ENCODE data around the gene UNC5CL. TPM values are rescaled to one million over a fixed set of nuclear protein-coding genes. Genes with fewer than 3 reads are reported as not detected.

UNC5CL gene
- total RNA-seq, 3 donors from 2014 or later (not counting 1 experiment from before 2014, with no cell fraction given): 2.1 to 5.3 (median 4.4) TPM

DNA sequence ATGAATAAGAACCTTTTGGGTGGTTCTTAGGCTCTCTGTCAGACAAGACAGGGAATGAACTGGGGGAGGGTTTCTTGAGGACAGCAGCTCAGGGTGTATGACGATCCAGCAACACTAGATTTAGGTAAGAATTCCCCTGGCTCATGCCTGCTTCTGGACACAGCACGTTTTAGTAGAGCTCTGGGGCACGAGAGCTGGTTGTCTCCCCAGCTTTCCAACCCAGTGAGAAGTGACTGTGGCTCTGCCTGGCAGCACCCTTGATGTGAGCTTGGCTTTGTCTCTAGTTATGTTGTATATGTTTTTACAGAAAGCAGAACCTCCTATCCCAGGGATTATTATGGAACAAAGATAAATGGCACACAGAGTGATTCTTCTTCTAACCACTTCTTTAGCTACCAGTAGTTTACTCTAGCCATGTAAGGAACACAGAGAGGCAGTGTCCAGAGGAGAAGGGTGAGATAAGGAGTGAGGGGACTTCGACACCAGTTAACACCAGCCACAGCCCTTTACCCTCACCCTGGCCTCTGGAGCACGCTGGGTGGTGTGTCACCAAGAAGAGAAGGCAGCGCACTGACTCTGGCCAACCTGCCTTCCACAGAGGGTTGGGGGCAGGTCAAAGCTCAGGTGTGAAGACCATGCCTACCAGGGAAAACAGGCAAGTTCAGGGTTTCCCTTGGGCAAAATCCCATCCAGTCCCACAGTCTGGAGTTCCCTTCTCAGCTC, 17.9 kb upstream of the UNC5CL start:
- no peak for ATAC-seq
- Mint-ChIP-seq H3K27ac (peak overlapping the region in 1 of 2 donors; percentile 88), H3K4me1 (peaks cover 26 to 30% of the 10 kb centered on the region in 2 donors), H3K4me3 (no peak overlapping the region), H3K9me3 (no peaks in the 10 kb centered on the region), H3K27me3 (ENCODE audit: low read depth in 2 of 2) (no peaks in the 10 kb centered on the region), H3K36me3 (no peaks in the 10 kb centered on the region)
- Histone ChIP-seq H3K27ac (ENCODE audit: low read length) (no peak overlapping the region), H3K36me3 (ENCODE audit: control insufficient read depth, insufficient read depth, low read length) (peaks cover 8% of the 10 kb centered on the region), H3K9me3 (ENCODE audit: control insufficient read depth, insufficient read depth, low read length) (no peaks in the 10 kb centered on the region), H3K4me3 (ENCODE audit: low read length) (no peak overlapping the region), H3K27me3 (ENCODE audit: control insufficient read depth, insufficient read depth, low read length) (no peaks in the 10 kb centered on the region), H3K4me1 (ENCODE audit: control insufficient read depth, insufficient read depth, low read length) (peaks cover 14% of the 10 kb centered on the region)
- WGBS (ENCODE audit: insufficient coverage): 92% methylated on average over 5 of the region's 6 CpGs
- TF ChIP-seq, protein P1, sequence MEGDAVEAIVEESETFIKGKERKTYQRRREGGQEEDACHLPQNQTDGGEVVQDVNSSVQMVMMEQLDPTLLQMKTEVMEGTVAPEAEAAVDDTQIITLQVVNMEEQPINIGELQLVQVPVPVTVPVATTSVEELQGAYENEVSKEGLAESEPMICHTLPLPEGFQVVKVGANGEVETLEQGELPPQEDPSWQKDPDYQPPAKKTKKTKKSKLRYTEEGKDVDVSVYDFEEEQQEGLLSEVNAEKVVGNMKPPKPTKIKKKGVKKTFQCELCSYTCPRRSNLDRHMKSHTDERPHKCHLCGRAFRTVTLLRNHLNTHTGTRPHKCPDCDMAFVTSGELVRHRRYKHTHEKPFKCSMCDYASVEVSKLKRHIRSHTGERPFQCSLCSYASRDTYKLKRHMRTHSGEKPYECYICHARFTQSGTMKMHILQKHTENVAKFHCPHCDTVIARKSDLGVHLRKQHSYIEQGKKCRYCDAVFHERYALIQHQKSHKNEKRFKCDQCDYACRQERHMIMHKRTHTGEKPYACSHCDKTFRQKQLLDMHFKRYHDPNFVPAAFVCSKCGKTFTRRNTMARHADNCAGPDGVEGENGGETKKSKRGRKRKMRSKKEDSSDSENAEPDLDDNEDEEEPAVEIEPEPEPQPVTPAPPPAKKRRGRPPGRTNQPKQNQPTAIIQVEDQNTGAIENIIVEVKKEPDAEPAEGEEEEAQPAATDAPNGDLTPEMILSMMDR (IDR thresholded peaks at IDR 0.05): no peak
- DNase-seq: no peak
- intact Hi-C loops (cut with micrococcal nuclease): no loop called here

DNA sequence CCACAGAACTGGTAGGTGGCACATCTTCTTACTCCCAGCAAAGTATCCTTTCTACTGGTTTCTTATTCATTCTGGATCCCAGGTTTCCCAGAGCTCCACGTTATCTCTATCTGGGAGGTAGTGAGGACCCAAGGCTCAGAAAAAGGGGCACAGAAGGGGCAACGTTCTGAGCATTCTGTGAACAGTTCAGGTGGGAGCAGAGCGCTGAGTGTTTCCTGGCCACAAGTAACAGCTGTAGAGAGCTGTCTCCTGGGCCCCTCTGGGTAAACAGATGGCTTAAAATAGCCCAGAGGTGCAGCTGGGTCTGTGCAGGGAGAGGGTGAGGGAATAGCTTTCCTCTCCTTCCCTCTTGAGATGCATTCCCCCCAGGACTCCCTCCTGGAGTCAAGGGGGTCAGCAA, 16.1 kb upstream of the UNC5CL start:
- ATAC-seq: no peak
- Histone ChIP-seq H3K27ac (ENCODE audit: low read length) (no peak overlapping the region), H3K9me3 (ENCODE audit: control insufficient read depth, insufficient read depth, low read length) (no peaks in the 10 kb centered on the region), H3K27me3 (ENCODE audit: control insufficient read depth, insufficient read depth, low read length) (no peaks in the 10 kb centered on the region), H3K36me3 (ENCODE audit: control insufficient read depth, insufficient read depth, low read length) (peaks cover 2% of the 10 kb centered on the region), H3K4me1 (ENCODE audit: control insufficient read depth, insufficient read depth, low read length) (peaks cover 21% of the 10 kb centered on the region), H3K4me3 (ENCODE audit: low read length) (no peak overlapping the region)
- Mint-ChIP-seq H3K9me3 (no peaks in the 10 kb centered on the region), H3K4me1 (peaks cover 30 to 36% of the 10 kb centered on the region in 2 donors), H3K27ac (no peak overlapping the region), H3K27me3 (ENCODE audit: low read depth in 2 of 2) (no peaks in the 10 kb centered on the region), H3K36me3 (no peaks in the 10 kb centered on the region), H3K4me3 (no peak overlapping the region)
- TF ChIP-seq, protein P1 (IDR thresholded peaks at IDR 0.05): no peak
- WGBS (ENCODE audit: insufficient coverage): 39% methylated on average over 3 of the region's 3 CpGs
- intact Hi-C loops (cut with micrococcal nuclease): no loop called here
- no peak for DNase-seq

DNA sequence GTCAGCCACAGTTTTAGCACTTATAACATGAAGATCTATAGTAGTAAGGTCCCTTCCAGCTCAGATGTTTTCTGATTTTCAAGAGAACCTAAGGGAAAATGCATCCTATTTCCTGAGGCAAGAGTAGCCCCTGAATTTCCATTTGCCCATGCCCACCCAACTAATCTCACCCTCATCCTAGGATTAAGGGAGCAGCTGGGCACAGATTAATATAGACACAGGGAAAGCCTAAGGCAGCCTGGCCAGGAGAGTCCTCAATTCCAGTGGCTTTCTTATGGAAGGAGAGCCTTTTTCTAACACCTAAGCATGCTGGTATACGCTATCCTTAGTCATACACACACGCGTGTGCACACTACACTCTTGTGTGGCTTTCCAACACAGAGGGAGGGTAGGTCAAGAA, 15.5 kb upstream of the UNC5CL start:
- no peaks in the 10 kb centered on the region for H3K27me3 ChIP-seq (ENCODE audit: control insufficient read depth, insufficient read depth, low read length)
- Mint-ChIP-seq H3K36me3 (no peaks in the 10 kb centered on the region), H3K9me3 (no peaks in the 10 kb centered on the region), H3K4me1 (peaks cover 30 to 36% of the 10 kb centered on the region in 2 donors), H3K27me3 (ENCODE audit: low read depth in 2 of 2) (no peaks in the 10 kb centered on the region), H3K4me3 (no peak overlapping the region), H3K27ac (no peak overlapping the region)
- H3K27ac ChIP-seq (ENCODE audit: low read length): no peak overlapping the region
- ATAC-seq (no peak), DNase-seq (no peak)
- TF ChIP-seq, protein P1 (IDR thresholded peaks at IDR 0.05): no peak
- H3K9me3 ChIP-seq (ENCODE audit: control insufficient read depth, insufficient read depth, low read length): no peaks in the 10 kb centered on the region
- WGBS (ENCODE audit: insufficient coverage): 100% methylated on average over 3 of the region's 3 CpGs
- intact Hi-C loops (cut with micrococcal nuclease): no loop called here
- peaks cover 2% of the 10 kb centered on the region for H3K36me3 ChIP-seq (ENCODE audit: control insufficient read depth, insufficient read depth, low read length)
- H3K4me3 ChIP-seq (ENCODE audit: low read length): no peak overlapping the region
- peaks cover 21% of the 10 kb centered on the region for H3K4me1 ChIP-seq (ENCODE audit: control insufficient read depth, insufficient read depth, low read length)

DNA sequence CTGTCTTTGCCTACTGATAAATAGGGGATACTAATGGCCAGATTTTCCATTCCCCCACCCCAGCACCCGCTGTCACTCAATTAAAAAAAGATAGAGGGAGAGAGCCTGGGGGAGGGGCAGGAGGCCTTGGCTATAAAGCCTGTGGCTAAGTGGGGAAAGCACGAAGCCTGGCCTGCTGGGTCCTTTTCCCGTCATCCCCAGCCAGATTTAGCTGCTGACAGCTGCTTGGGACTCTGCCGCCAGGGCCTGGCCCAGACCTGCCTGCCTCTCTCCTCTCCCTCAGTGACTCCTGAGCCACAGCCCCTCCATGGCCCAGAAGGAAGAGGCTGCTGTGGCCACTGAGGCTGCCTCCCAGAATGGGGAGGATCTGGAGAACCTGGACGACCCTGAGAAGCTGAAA, 14.0 kb upstream of the UNC5CL start, which contains the start of gene APOBEC2:
APOBEC2 (plus strand) TSS at position 162 of the 400 bp plus-strand sequence; CDS start at position 308, 146 bp downstream.
- peaks cover 23 to 25% of the 10 kb centered on the region in 2 donors for H3K4me1 Mint-ChIP-seq
- H3K4me1 ChIP-seq (ENCODE audit: control insufficient read depth, insufficient read depth, low read length): peaks cover 13% of the 10 kb centered on the region
- WGBS (ENCODE audit: insufficient coverage): 93% methylated on average over 4 of the region's 5 CpGs
- H3K36me3 ChIP-seq (ENCODE audit: control insufficient read depth, insufficient read depth, low read length): no peaks in the 10 kb centered on the region
- H3K36me3 Mint-ChIP-seq: no peaks in the 10 kb centered on the region
- TF ChIP-seq, protein P1 (IDR thresholded peaks at IDR 0.05): no peak
- H3K4me3 Mint-ChIP-seq: no peak within 1 kb of the TSS
- no peak for ATAC-seq
- peak within 1 kb of the TSS; percentile 2 to 67 for H3K27ac Mint-ChIP-seq
- no peak within 1 kb of the TSS for H3K4me3 ChIP-seq (ENCODE audit: low read length)
- H3K9me3 ChIP-seq (ENCODE audit: control insufficient read depth, insufficient read depth, low read length): no peaks in the 10 kb centered on the region
- DNase-seq: no peak
- intact Hi-C loops (cut with micrococcal nuclease): no loop called here
- no peaks in the 10 kb centered on the region for H3K27me3 Mint-ChIP-seq (ENCODE audit: low read depth in 2 of 2)
- H3K9me3 Mint-ChIP-seq: no peaks in the 10 kb centered on the region
- no peak within 1 kb of the TSS for H3K27ac ChIP-seq (ENCODE audit: low read length)
- H3K27me3 ChIP-seq (ENCODE audit: control insufficient read depth, insufficient read depth, low read length): no peaks in the 10 kb centered on the region
